GM12872 (cell line): ENCODE results near the gene MROH7.

Experiments
- TF ChIP-seq, protein P1 (sequence below): IDR thresholded peaks from 3 replicates; pipeline ENCODE4 v1.5.1; 2011; ENCODE audit warnings: low read depth, mild to moderate bottlenecking, low read length, moderate library complexity; ENCODE audit not compliant: insufficient read depth

MROH7 gene

DNA sequence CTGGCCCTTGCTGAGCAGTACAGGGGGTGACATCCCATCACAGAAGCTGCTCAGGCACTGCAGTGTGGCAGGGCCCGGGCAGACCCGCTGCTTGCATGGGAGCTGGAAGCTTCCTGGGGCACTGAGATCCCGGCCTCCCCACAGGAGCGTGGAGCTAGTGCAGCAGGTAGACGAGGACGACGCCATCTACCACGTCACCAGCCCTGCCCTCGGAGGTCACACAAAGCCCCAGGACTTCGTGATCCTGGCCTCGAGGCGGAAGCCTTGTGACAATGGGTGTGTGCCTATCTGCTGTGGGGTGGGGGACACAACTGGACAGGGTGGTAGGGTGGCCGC, 34.6 kb upstream of the MROH7 start:
- TF ChIP-seq, protein P1, sequence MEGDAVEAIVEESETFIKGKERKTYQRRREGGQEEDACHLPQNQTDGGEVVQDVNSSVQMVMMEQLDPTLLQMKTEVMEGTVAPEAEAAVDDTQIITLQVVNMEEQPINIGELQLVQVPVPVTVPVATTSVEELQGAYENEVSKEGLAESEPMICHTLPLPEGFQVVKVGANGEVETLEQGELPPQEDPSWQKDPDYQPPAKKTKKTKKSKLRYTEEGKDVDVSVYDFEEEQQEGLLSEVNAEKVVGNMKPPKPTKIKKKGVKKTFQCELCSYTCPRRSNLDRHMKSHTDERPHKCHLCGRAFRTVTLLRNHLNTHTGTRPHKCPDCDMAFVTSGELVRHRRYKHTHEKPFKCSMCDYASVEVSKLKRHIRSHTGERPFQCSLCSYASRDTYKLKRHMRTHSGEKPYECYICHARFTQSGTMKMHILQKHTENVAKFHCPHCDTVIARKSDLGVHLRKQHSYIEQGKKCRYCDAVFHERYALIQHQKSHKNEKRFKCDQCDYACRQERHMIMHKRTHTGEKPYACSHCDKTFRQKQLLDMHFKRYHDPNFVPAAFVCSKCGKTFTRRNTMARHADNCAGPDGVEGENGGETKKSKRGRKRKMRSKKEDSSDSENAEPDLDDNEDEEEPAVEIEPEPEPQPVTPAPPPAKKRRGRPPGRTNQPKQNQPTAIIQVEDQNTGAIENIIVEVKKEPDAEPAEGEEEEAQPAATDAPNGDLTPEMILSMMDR = no peak

DNA sequence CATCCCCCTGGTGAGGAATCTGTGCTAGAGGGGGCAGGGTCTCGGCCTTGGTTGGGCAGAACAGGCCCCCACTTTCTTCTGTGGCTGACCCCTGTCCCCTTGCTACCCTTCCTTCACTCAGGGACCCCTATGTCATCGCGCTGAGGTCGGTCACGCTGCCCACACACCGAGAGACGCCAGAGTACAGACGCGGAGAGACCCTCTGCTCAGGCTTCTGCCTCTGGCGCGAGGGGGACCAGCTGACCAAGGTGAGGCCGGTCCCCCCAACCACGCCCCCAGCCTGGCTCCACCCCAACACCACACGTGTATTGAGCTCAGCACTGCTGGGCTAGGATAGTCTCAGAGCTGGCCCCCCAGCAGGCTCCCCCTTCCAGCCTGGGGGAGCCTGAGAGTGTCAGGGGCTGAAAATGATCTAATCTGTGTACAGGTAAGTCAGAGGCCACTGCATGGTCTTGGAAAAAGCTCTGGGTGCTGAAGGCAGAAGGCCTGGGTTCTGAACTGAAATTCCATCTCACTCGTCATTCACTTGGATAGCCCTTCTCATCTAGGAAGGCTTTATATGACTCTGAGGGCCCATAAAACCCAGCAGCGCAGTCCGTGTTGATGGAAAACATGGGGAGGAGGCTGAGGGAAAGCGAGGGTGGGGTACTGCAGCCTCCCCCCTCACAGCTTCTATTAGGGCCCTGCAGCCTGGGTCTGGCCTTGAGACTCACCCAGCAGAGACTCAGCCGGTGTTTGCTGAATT, 33.6 kb upstream of the MROH7 start:
- TF ChIP-seq, protein P1 = no peak

DNA sequence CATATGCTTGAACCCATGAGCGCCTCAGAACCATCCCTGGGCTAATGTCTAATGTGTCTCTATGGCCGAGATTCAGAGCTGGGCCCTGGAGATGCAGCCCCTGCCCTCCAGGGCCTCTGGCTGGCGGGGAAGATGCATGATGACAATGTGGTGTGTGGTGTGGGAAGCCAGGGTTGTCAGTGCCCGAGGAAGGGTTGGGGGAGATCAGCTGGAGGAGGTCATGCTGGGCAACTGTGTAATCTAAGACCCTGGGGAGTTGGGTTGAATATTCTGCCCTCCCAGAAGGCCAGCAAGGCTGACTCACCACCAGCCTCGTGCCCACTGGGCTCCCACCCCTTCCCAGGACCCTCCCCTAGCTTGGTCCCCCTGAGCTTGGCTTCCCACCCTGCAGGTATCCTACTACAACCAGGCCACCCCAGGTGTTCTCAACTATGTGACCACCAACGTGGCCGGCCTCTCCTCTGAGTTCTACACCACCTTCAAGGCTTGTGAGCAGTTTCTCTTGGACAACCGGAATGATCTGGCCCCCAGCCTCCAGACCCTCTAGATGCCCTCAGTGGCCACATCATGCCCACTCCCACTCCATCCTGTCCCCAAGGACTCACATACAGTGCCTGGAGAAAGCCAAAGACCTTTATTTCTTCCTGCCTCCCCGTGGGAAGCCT, 32.9 kb upstream of the MROH7 start:
- TF ChIP-seq, protein P1 = no peak

DNA sequence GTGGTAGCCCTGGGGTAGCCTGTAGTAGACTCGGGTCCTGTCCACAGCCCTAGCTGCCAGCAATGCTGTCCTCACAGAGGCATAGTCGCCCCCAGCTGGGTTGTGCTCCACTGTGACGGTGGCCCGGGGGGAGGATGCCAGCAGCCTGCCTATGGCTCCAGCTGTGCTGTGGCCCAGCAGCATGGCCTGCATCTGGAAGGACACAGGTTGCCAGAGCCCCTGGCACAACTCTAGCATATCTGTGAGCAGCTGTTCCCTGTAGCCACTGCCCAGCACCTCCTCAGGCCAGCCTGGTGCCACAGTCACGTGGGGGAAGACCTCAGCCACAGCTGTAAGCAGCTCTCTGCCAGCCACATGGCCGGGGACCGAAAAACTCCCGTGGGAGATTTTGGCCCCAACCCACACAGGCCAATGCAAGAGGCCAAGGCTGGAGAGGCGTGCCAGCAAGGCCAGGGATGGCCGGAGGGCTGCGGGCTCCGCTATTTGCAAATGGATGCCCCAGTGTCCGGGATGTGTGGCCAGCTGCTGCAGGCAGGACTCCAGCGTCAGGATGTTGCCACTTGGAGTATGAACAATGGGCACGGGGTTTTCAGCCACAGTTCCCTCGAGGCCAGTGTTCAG, 32.2 kb upstream of the MROH7 start:
- TF ChIP-seq, protein P1 = no peak

DNA sequence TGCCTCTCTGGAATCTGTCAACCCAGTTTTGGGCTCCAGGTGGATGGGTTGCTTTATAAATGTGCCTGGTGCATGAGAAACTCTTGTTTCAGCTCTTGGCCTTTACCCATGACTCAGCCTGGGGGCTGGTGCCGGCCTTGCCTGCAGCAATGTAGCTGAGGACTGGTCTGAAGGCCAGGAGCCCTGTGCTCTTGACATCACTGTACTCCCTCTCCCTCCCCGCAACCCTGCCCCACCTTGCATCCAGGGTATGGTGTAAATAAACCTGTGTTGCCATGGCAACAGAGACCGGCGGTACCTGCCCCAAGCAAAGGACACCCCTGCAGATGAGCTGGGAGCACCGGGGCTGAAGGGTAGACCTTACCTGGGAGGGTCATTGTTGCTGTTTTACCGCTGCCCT, 31.5 kb upstream of the MROH7 start:
- TF ChIP-seq, protein P1 = no peak

DNA sequence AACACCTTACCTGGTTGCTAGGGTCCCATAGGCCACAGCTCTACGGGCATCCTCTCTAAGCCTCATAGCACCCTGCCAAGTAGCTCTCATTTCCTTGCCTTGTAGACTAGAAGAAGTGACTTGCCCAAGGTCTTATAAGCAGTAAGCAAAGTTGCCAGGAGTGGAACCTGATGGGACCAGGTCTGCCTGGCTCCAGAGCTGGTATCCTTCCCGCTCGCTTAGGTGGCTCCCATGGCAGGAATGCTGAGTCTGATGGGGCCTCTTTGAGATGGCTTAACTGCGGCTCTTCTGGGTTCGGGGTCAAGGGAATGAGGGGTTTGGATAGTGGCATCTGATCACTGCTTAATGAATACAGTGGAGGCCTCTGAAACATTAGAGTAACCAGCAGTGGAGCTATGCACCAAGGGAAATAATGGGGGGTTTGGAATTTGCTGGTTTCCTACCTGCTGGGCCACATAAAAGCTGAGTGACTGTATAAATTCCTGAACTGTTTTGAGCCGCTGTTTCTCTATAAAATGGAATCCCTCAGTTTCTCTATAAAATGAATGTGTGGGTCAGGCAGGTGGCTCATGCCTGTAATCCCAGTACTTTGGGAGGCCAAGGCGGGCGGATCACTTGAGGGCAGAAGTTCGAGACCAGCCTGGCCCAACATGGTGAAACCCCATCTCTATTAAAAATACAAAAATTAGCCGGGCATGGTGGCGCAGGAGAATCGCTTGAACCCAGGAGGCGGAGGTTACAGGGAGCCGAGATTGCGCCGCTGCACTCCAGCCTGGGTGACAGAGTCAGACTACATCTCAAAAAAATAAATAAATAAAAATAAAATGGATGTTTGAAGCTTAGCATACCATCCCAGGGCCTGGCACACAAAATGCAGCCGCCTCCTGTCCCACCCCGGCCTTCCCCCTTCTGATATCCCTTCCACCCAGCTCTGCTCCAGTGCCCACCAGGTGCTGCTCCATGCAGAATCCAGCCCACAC, 30.7 kb upstream of the MROH7 start:
- TF ChIP-seq, protein P1 = no peak

DNA sequence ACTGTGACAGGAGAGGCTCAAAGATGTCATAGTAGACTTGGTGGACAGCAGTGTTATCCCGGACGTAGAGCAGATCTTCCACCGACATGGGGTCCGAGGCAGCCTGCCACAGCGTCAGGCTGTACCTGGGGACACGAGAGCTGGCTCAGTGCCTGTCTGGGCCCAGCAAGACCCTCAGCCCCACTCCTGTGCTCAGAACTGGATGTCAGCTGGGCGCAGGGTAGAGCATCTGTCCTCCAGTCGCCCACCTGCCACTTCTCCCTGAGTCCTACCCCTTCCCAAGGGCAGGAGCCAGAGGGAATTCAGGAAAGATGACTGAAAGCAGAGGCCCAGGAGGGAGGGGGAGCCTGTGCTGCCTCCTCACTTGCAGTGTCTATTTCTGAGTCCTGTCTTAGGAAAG, 30.0 kb upstream of the MROH7 start:
- TF ChIP-seq, protein P1 = no peak
